ENCODE data around the gene NEK1.

- no peak for TF ChIP-seq CTCF (IDR thresholded peaks at IDR 0.05)
- no peak for TF ChIP-seq POLR2A (IDR thresholded peaks at IDR 0.05)
Measured at GRCh38 chr4:169376421-169376820, 236.0 kb downstream of the NEK1 start.
